Mesendoderm (in vitro differentiated cells): Measurements from ENCODE around the gene RBP3.

Experiments
- DNase-seq: peaks from one replicate; pipeline ENCODE4 v3.0.0; 2013
- H2AK5ac ChIP-seq: 2 replicates; pipeline ENCODE4 v1.6.1; 2013; ENCODE audit warnings: low read length, inconsistent platforms
- H2BK120ac ChIP-seq: 2 replicates; pipeline ENCODE4 v1.6.1; 2013; ENCODE audit warnings: low read depth, mild to moderate bottlenecking, low read length, moderate library complexity, mixed read lengths
- H2BK15ac ChIP-seq: replicated peaks from 2 replicates; pipeline ENCODE4 v1.6.1; 2013; ENCODE audit warnings: low read depth, mild to moderate bottlenecking, moderate library complexity
- H2BK5ac ChIP-seq: 2 replicates; pipeline ENCODE4 v1.6.1; 2013; ENCODE audit warnings: low read length, inconsistent platforms
- H3K18ac ChIP-seq: 2 replicates; pipeline ENCODE4 v1.6.1; 2013; ENCODE audit warnings: mild to moderate bottlenecking, low read length, mixed read lengths
- H3K23ac ChIP-seq: one replicate; pipeline ENCODE4 v1.6.1; 2013; ENCODE audit warnings: low read length
- H3K27ac ChIP-seq: 2 replicates; pipeline ENCODE4 v1.5.1; 2013; ENCODE audit warnings: low read depth, mild to moderate bottlenecking, inconsistent platforms, low read length, moderate library complexity
- H3K27me3 ChIP-seq: 2 replicates; pipeline ENCODE4 v1.6.1; 2013; ENCODE audit warnings: low read length, control low read depth, mild to moderate bottlenecking, inconsistent platforms; ENCODE audit not compliant: insufficient read depth, poor library complexity
- H3K36me3 ChIP-seq: 2 replicates; pipeline ENCODE4 v1.6.1; 2013; ENCODE audit warnings: low read length, inconsistent platforms; ENCODE audit not compliant: control insufficient read depth, insufficient read depth
- H3K4ac ChIP-seq: one replicate; pipeline ENCODE4 v1.6.1; 2013; ENCODE audit warnings: low read depth, mild to moderate bottlenecking, low read length, moderate library complexity
- H3K4me1 ChIP-seq: 2 replicates; pipeline ENCODE4 v1.6.1; 2013; ENCODE audit warnings: low read depth, low read length, inconsistent platforms; ENCODE audit not compliant: control insufficient read depth
- H3K4me2 ChIP-seq: 2 replicates; pipeline ENCODE4 v1.6.1; 2013; ENCODE audit warnings: low read length
- H3K4me3 ChIP-seq: 2 replicates; pipeline ENCODE4 v1.5.1; 2013; ENCODE audit warnings: mild to moderate bottlenecking, low read length
- H3K56ac ChIP-seq: one replicate; pipeline ENCODE4 v1.6.1; 2013; ENCODE audit warnings: low read length
- H3K79me1 ChIP-seq: 2 replicates; pipeline ENCODE4 v1.6.1; 2013; ENCODE audit warnings: low read length, inconsistent platforms
- H3K79me2 ChIP-seq: 2 replicates; pipeline ENCODE4 v1.6.1; 2013; ENCODE audit warnings: mild to moderate bottlenecking, low read length; ENCODE audit not compliant: control insufficient read depth, insufficient read depth
- H3K9ac ChIP-seq: 2 replicates; pipeline ENCODE4 v1.6.1; 2013; ENCODE audit warnings: low read length, inconsistent platforms
- H4K5ac ChIP-seq: one replicate; pipeline ENCODE4 v1.6.1; 2013; ENCODE audit warnings: low read length
- H4K8ac ChIP-seq: one replicate; pipeline ENCODE4 v1.6.1; 2013; ENCODE audit warnings: low read depth, mild to moderate bottlenecking, control low read depth, low read length, moderate library complexity
- WGBS: extraction: QIAGEN DNeasy Blood & Tissue Kit; methylation state at CpG from one replicate; pipeline ENCODE4 v1.1.7; 2013; ENCODE audit warnings: low lambda C conversion rate, missing lambda C conversion rate; ENCODE audit not compliant: insufficient coverage; ENCODE audit errors: extremely low coverage; 5-methylcytosine and 5-hydroxymethylcytosine counted together

RBP3 gene

DNA sequence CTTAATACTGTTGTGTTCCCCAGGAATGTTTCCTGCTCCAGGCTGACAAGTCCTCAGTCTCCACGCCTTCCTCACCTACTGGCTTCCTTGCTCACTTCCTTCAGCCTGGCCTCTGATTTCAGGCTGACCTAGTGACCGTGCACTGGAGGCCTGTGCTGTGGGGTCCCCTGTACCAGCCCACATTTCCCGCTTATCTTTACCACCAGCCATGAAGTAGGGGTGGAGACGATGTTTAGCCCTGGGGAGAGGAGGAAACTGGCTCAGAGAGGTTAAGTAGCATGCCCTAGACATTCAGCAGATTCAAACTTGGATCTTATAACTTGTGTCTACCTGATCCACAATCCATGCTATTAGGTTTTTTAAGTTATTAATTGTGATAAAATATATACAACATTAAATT, 40.7 kb downstream of the RBP3 start:
- H3K79me2 ChIP-seq, result no peaks in the 10 kb centered on the region
- no peak overlapping the region for H3K4me3 ChIP-seq
- no peak overlapping the region for H3K4me2 ChIP-seq
- H3K56ac ChIP-seq, result no peak overlapping the region
- H3K4ac ChIP-seq, result no peak overlapping the region
- no peak overlapping the region for H2BK15ac ChIP-seq
- no peak overlapping the region for H3K23ac ChIP-seq
- H2BK120ac ChIP-seq, result no peak overlapping the region
- H2BK5ac ChIP-seq, result no peak overlapping the region
- WGBS, result no CpG with 5 or more reads among the region's 4 CpGs
- H3K9ac ChIP-seq, result no peak overlapping the region
- no peak overlapping the region for H2AK5ac ChIP-seq
- H4K8ac ChIP-seq, result no peak overlapping the region
- no peaks in the 10 kb centered on the region for H3K36me3 ChIP-seq
- no peak overlapping the region for H3K27ac ChIP-seq
- no peaks in the 10 kb centered on the region for H3K79me1 ChIP-seq
- no peaks in the 10 kb centered on the region for H3K27me3 ChIP-seq
- H3K18ac ChIP-seq, result no peak overlapping the region
- H3K4me1 ChIP-seq, result no peaks in the 10 kb centered on the region
- DNase-seq, result no peak
- no peak overlapping the region for H4K5ac ChIP-seq

- H2BK15ac ChIP-seq, result no peak overlapping the region
- no peaks in the 10 kb centered on the region for H3K36me3 ChIP-seq
- no peak overlapping the region for H3K56ac ChIP-seq
- no peaks in the 10 kb centered on the region for H3K4me1 ChIP-seq
- H3K23ac ChIP-seq, result no peak overlapping the region
- H3K79me2 ChIP-seq, result no peaks in the 10 kb centered on the region
- no peak overlapping the region for H3K4me3 ChIP-seq
- H4K8ac ChIP-seq, result no peak overlapping the region
- no peak overlapping the region for H2BK5ac ChIP-seq
- no peak overlapping the region for H2AK5ac ChIP-seq
- no peaks in the 10 kb centered on the region for H3K79me1 ChIP-seq
- H3K27me3 ChIP-seq, result no peaks in the 10 kb centered on the region
- WGBS, result no CpG with 5 or more reads among the region's 3 CpGs
- no peak overlapping the region for H3K4me2 ChIP-seq
- no peak overlapping the region for H3K4ac ChIP-seq
- H2BK120ac ChIP-seq, result no peak overlapping the region
- H4K5ac ChIP-seq, result no peak overlapping the region
- H3K27ac ChIP-seq, result no peak overlapping the region
- no peak for DNase-seq
- H3K18ac ChIP-seq, result no peak overlapping the region
- H3K9ac ChIP-seq, result no peak overlapping the region
These were observed 41.5 kb downstream of the RBP3 start for GRCh38 chr10:47389619-47390018.

DNA sequence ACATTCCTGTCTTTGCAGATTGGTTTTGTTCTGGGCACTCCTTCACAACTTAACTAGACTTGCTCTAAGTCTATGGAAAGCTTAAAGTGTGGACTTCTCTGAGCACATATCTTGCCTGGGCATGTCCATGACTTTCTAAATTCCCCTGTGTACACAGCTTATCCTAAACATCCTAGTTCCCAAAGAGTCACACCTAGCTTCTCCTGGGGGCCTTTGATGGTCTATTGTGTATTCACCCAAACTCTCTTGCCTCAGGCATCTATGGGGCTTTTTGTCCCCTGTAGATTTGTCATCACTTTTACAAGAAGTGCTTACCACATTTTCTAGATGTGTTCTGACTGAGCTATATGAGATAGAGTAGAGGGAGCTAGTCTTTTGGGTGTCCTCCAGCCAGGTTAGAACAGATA, 48.2 kb downstream of the RBP3 start:
- H2BK15ac ChIP-seq, result peak overlapping the region; percentile 74
- H4K8ac ChIP-seq, result no peak overlapping the region
- no peak overlapping the region for H3K27ac ChIP-seq
- no peak overlapping the region for H3K4me3 ChIP-seq
- H3K56ac ChIP-seq, result no peak overlapping the region
- H3K4ac ChIP-seq, result peak overlapping the region; percentile 9
- no peak overlapping the region for H3K9ac ChIP-seq
- H3K79me2 ChIP-seq, result no peaks in the 10 kb centered on the region
- no peak overlapping the region for H2BK5ac ChIP-seq
- H3K23ac ChIP-seq, result no peak overlapping the region
- no peaks in the 10 kb centered on the region for H3K79me1 ChIP-seq
- H3K4me1 ChIP-seq, result peaks cover 2% of the 10 kb centered on the region
- no peak overlapping the region for H2AK5ac ChIP-seq
- H3K36me3 ChIP-seq, result no peaks in the 10 kb centered on the region
- peak overlapping the region; percentile 39 for H3K18ac ChIP-seq
- no peaks in the 10 kb centered on the region for H3K27me3 ChIP-seq
- H2BK120ac ChIP-seq, result no peak overlapping the region
- peak; percentile 72 for DNase-seq
- no peak overlapping the region for H3K4me2 ChIP-seq
- no peak overlapping the region for H4K5ac ChIP-seq

DNA sequence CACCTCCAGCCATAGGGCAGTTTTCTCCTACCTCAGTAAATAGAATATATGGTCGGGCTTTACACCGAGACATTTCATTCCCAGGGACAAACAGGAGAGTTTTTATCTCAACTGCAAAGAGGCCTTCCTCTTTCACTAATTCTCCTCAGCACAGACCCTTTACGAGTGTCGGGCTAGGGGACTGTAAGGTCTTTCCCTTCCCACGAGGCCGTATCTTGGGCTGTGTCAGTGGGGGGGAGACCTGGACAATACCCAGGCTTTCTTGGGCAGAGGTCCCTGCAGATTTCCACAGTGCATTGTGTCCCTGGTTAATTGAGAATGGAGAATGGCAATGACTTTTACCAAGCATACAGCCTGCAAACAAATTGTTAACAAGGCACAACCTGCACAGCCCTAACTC, 49.1 kb downstream of the RBP3 start:
- Histone ChIP-seq H2BK120ac (no peak overlapping the region), H3K4ac (no peak overlapping the region), H3K56ac (no peak overlapping the region), H3K27me3 (no peaks in the 10 kb centered on the region), H3K4me2 (no peak overlapping the region), H2BK5ac (no peak overlapping the region), H3K9ac (no peak overlapping the region), H3K79me1 (no peaks in the 10 kb centered on the region), H3K27ac (no peak overlapping the region), H3K36me3 (no peaks in the 10 kb centered on the region), H3K23ac (no peak overlapping the region), H4K5ac (no peak overlapping the region), H2AK5ac (no peak overlapping the region), H3K79me2 (no peaks in the 10 kb centered on the region), H4K8ac (no peak overlapping the region), H3K4me3 (no peak overlapping the region), H3K18ac (no peak overlapping the region), H3K4me1 (peaks cover 5% of the 10 kb centered on the region), H2BK15ac (no peak overlapping the region)
- WGBS, result no CpG with 5 or more reads among the region's 6 CpGs
- no peak for DNase-seq

- H3K4me2 ChIP-seq, result no peak overlapping the region
- H3K9ac ChIP-seq, result no peak overlapping the region
- no peaks in the 10 kb centered on the region for H3K79me1 ChIP-seq
- peaks cover 12% of the 10 kb centered on the region for H3K4me1 ChIP-seq
- H2BK5ac ChIP-seq, result no peak overlapping the region
- H2BK15ac ChIP-seq, result no peak overlapping the region
- no peak overlapping the region for H3K27ac ChIP-seq
- no peak overlapping the region for H3K23ac ChIP-seq
- H3K18ac ChIP-seq, result no peak overlapping the region
- H2AK5ac ChIP-seq, result no peak overlapping the region
- no peak overlapping the region for H4K8ac ChIP-seq
- H4K5ac ChIP-seq, result no peak overlapping the region
- WGBS, result no CpG with 5 or more reads among the region's 2 CpGs
- no peak for DNase-seq
- no peak overlapping the region for H3K4ac ChIP-seq
- H2BK120ac ChIP-seq, result no peak overlapping the region
- no peak overlapping the region for H3K56ac ChIP-seq
- no peak overlapping the region for H3K4me3 ChIP-seq
- H3K27me3 ChIP-seq, result no peaks in the 10 kb centered on the region
- no peaks in the 10 kb centered on the region for H3K36me3 ChIP-seq
- H3K79me2 ChIP-seq, result no peaks in the 10 kb centered on the region
These were observed 52.1 kb downstream of the RBP3 start for GRCh38 chr10:47400251-47400650.

DNA sequence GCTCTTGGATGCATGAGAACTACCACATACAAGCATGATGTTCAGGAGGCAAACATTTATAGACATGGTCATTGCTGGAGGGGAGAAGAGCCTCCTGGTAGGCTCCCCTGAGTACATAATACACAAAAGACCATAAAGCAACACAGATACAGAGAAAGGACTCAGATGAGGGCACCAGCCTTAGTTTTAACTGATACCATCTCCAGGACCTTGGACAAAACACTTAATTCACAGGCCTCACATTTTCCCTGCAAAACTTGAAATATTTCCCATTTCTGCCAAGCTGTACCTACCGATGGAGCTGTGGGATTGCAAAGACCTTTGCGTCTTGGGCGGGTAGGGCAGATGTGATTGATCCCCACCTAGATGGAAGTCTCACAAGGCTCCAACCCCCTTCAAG, 52.6 kb downstream of the RBP3 start:
- no peak overlapping the region for H3K9ac ChIP-seq
- no peak for DNase-seq
- no peak overlapping the region for H2BK5ac ChIP-seq
- no peak overlapping the region for H2BK120ac ChIP-seq
- no peak overlapping the region for H3K56ac ChIP-seq
- WGBS, result no CpG with 5 or more reads among the region's 3 CpGs
- H3K4ac ChIP-seq, result no peak overlapping the region
- H3K36me3 ChIP-seq, result no peaks in the 10 kb centered on the region
- peaks cover 12% of the 10 kb centered on the region for H3K4me1 ChIP-seq
- H3K27ac ChIP-seq, result no peak overlapping the region
- H3K27me3 ChIP-seq, result no peaks in the 10 kb centered on the region
- H3K79me1 ChIP-seq, result no peaks in the 10 kb centered on the region
- H3K4me3 ChIP-seq, result no peak overlapping the region
- H3K79me2 ChIP-seq, result no peaks in the 10 kb centered on the region
- no peak overlapping the region for H2BK15ac ChIP-seq
- no peak overlapping the region for H4K5ac ChIP-seq
- H4K8ac ChIP-seq, result no peak overlapping the region
- H3K4me2 ChIP-seq, result no peak overlapping the region
- H3K18ac ChIP-seq, result no peak overlapping the region
- H3K23ac ChIP-seq, result no peak overlapping the region
- H2AK5ac ChIP-seq, result no peak overlapping the region
